HG03095 (cell line): Measurements from ENCODE around the gene ANO3.

ENCODE experiments used
- ATAC-seq: cut with Tn5 transposase; IDR thresholded peaks from one replicate; pipeline ENCODE4 v1.9.1; 2021; ENCODE audit warnings: moderate library complexity; ENCODE audit not compliant: unreplicated experiment

The ANO3 gene

DNA sequence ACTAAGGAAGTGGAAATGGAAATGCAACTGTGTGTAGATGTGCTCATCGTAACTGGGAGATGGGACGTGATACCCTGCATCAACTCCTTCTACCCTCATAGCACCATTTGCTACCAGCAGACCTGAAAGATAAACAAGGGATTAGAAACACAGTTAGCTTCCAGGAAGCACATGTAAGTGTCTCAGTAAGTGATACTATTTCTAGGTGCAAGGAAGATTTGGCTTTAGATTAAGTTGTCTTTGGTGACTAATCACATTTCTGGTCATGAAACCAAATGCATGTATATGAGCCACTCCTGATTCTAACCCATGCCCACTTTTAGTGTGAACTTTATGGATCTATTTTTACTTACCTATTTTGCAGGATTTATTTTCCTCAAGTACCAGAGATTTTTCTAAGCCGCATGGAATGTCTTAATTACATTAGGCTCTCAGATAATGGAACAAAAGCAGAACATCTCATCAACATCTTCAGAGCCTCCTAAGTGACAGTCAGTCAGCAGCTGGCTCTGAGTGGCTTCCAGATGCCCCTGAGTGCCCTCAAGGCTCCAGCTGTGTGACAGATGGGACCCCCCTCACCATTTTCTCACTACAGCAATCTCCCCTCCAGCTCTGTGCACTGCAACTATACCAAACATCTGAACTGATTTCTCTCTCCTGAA lies 368.8 kb downstream of the ANO3 start:
- no peak for ATAC-seq

DNA sequence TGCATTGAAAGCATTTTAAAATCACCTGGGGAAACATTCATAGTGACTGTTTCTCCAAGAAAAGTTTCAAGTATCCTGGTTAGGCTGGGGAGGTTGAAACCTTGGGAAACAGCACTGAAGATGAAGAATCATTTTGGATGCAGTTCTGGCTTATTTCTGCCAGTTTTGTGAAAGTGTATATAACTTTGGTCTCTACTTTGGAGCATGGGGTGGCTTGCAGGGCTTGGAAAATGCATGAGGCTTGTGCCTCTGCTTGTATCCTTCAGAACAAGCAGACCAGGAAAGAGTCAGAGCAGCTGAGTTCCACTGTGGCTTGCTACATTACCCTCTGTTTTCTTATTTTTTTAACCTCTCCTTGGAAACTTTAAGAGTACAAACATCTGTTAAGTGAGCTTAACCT lies 370.5 kb downstream of the ANO3 start:
- no peak for ATAC-seq

DNA sequence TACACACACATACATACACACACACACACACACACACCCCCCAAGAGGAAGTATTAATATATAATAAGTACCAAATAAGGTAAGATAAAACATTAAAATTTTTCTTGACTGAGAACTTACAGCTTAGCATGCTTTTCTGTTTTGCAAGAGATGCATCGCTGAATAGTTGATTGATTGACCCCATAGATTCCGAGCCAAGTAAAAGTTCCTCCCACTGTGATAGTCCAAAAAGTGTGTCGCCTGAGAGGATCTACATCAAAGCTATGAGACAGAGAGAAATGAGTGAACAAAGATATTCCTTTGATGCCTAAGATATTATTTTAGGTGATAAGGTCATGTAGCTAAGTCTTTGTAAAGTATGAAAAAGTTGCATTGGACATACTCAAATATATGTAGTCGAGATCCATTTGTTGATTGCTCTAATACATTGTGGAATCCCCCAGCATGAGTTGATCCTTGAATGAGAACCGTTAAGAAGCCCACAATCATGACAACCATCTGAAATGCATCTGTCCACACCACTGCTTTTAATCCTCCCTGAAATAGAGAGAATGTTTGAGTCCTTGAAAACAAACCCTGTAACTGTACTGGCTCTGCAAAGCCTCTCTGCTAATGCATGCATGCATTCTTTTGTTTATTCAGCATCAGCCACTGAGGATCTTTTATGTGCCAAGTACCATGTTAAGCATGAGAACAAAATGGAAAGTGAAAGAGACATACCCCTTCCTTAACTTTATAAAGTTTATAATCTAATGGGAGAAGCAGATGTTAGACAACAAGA lies 371.7 kb downstream of the ANO3 start:
- no peak for ATAC-seq

DNA sequence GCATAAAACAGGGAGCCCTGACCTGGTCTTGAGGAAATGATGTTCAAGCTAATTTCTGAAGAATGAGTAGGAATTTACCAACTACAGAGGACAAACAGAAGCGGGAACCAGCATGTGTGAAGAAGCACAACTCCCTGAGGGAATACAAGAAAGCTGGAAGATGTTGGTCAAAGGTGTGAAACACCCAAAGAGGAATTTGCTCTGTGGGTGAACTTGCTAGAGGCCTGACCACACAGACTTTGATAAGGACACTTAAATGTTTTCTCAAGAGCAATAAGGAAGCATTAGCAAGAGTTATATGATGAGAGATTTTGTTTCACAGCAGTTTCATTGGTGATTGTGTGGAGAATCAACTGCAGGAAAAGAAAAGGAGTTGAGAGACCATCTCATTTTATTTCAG lies 372.3 kb downstream of the ANO3 start:
- no peak for ATAC-seq

DNA sequence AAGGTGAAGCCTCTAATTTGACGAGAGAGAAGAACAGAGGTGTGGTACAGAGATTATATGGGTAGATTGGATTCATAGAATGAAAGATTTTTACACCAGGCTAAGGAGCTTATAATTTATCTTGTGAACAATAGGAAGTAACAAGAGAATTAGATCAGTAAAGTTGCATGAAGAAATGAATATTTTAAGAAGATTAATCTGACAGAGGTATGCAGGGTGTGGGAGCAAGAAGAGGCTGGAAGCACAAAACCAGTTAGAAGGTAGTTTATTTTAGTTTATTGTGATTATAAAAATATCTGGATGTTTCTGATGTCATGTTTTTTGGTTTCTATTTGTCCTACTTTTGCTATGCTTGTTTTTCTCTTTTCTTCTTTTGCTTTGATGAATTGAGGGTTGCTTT lies 374.3 kb downstream of the ANO3 start:
- ATAC-seq = no peak

DNA sequence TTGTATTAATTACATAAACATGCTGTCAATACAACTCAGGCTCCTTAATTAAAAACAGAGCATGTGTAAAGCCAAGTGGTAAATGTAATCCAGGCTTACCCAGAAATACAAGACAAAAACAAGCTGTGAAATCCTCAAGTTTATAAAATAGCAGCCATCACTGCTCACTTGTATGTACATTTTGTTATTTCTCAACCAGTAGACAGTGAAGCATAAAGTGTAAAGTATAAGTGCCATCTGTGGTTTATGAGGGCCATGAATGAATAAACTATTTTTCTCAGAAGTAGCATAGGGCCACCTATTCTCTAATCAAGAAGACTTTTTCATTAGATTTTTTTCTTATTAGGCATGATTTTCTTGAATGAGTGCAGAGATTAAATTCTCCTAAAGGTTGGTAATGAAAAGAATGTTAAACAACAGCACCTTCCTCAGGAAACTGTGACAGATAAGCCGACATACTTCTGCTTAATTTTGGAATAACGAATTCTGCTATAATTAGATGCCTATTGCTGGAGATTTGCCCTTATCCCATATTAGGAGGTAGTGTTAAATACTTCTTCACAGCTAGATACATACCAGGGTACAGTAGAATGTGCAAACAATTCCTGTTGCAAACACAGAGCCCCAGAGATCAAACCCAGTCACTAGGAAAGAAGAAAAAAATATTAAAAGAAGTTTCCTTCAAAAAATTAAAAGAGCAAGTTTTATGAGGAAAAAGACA lies 377.0 kb downstream of the ANO3 start:
- ATAC-seq = no peak

DNA sequence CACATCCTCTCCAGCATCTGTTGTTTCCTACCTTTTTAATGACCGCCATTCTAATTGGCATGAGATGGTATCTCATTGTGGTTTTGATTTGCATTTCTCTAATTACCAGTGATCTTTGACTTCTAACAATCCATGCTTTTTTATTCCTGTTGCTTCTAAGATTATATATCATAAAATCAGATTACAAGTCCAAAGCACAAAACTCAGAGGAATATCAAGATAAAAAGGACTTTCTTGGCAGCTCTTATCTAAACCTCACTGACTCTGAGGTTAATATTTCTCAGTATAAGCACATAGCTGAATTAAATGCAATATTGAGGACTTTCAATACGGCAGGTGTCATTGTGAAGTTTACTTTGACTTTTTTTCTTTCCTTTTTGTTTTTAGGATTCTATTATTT lies 378.6 kb downstream of the ANO3 start:
- ATAC-seq = no peak

DNA sequence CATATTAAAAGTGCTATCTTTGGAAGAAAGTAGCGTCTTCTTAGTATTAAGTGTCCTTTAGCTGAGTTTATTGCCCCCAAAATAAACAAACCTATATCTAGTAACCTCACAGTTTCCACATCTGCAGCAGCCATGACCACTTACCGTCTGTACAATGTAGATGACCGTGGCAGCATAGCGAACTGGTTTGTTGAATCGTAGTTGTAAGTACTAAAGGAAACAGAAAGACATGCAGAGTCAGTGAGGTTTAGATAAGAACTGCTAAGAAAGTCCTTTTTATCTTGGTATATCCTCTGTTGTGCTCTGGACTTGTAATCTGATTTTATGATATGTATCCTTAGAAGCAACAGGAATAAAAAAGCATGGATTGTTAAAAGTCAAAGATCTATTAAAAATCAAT lies 380.6 kb downstream of the ANO3 start:
- no peak for ATAC-seq
